GM21619 (cell line): ENCODE results near the gene CNPY2.
"Not testable (repeated sequence)": the region's sequence is repeated elsewhere in the genome, so short reads cannot be mapped to it uniquely, and the experiment has no call there.

Source experiments
- ATAC-seq: cut with Tn5 transposase; IDR thresholded peaks from one replicate; pipeline ENCODE4 v1.9.1; 2021; ENCODE audit not compliant: unreplicated experiment

Gene CNPY2

GRCh38 chr12:56315622-56316473, at the start of gene CNPY2:
TSS of gene CNPY2 (minus strand) at chr12:56315988. CDS start at chr12:56315217, 771 bp downstream.
- peak; percentile 86 for ATAC-seq

GRCh38 chr12:56362130-56363059, 46.6 kb upstream of the CNPY2 start, which contains the start of gene APOF:
TSS of gene APOF (minus strand) at chr12:56362857. CDS start at chr12:56362745, 112 bp downstream.
- ATAC-seq: no peak

GRCh38 chr12:56361487-56362129, 45.8 kb upstream of the CNPY2 start:
- no peak for ATAC-seq

- peak; percentile 94 for ATAC-seq
These were observed 44.3 kb upstream of the CNPY2 start, which contains the start of gene STAT2 for GRCh38 chr12:56359851-56360767. TSS of gene STAT2 (minus strand) at chr12:56360107. CDS start at chr12:56356571, 3,536 bp downstream.

- ATAC-seq: no peak
These were observed 43.2 kb upstream of the CNPY2 start for GRCh38 chr12:56358836-56359532.

- no peak for ATAC-seq
These were observed 35.5 kb upstream of the CNPY2 start for GRCh38 chr12:56351325-56351724.

GRCh38 chr12:56350662-56351061, 34.9 kb upstream of the CNPY2 start:
- ATAC-seq: no peak

- ATAC-seq: no peak
These were observed 33.0 kb upstream of the CNPY2 start for GRCh38 chr12:56348776-56349175.

GRCh38 chr12:56347255-56347654, 31.5 kb upstream of the CNPY2 start:
- ATAC-seq: not testable (repeated sequence)

- no peak for ATAC-seq
These were observed 30.9 kb upstream of the CNPY2 start for GRCh38 chr12:56346675-56347074.

GRCh38 chr12:56342290-56342689, 26.5 kb upstream of the CNPY2 start:
- not testable (repeated sequence) for ATAC-seq

GRCh38 chr12:56341616-56342015, 25.8 kb upstream of the CNPY2 start:
- ATAC-seq: no peak

GRCh38 chr12:56339158-56339422, 23.3 kb upstream of the CNPY2 start:
- no peak for ATAC-seq

- ATAC-seq: no peak
These were observed 22.7 kb upstream of the CNPY2 start, which contains the start of gene IL23A for GRCh38 chr12:56338308-56339157. TSS of gene IL23A (plus strand) at chr12:56338884. CDS start at chr12:56339045, 161 bp downstream.

GRCh38 chr12:56337753-56338251, 22.0 kb upstream of the CNPY2 start:
- ATAC-seq: no peak

- no peak for ATAC-seq
These were observed 20.8 kb upstream of the CNPY2 start for GRCh38 chr12:56336361-56337167.

- ATAC-seq: not testable (repeated sequence)
These were observed 19.7 kb upstream of the CNPY2 start for GRCh38 chr12:56335527-56335926.

- ATAC-seq: no peak
These were observed 18.7 kb upstream of the CNPY2 start for GRCh38 chr12:56334490-56334793.
